ENCODE results near the gene IZUMO1. TPM values are rescaled to one million over a fixed set of nuclear protein-coding genes. Genes with fewer than 3 reads are reported as not detected.

The IZUMO1 gene
- total and polyA plus RNA-seq, 9 of the 15 experiments (the other 6 are each of a cell fraction or from before 2014, with no cell fraction given): 0.14 to 2.1 (median 0.73) TPM

DNA sequence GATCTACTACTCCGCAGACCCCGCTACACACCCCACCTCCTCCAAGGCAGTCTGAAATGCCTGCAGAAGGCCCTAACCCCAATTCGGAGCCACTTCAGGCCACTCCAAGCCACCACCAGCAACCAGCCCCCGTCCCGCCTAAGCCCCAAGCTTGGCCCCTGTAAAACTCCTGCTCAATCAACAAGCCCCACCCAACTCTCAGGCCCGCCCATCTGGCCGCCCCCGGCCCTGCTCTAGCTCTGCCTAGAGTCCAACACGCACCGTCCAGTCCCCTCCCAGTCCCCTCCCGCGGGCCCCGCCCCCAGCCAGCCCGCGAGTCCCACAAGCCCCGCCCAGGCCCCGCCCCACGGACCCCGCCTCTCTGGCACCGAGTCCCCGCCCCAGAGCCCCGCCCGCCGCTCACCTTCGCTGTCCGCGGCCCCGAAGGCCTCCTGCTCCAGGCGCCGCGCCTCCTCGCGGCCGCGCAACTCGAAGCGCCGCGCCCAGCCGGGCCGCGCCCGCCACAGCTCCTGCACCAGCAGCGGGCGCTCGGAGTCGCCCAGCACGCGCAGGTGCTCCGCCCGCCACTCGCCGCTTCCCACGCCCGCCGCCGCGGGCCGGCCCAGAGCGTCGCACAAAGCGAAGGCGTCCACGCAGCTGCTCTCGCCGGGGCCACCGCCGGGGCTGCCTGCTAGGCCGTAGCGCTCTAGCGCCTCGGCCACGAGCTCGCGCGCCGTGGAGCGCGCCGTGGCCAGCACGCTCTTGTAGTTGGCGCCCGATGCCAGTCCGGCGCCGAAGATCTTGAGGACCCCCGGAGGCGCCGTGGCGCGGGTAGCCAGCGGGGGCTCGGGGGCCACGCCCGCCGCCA, 7.9 kb downstream of the IZUMO1 start (continued):
- peak; percentile 63 for TF ChIP-seq ZFX (CRISPR knock-in tag; IDR thresholded peaks at IDR 0.05)
- TF ChIP-seq POLR2H (tag; IDR thresholded peaks at IDR 0.05; ENCODE audit: low read depth): peak; percentile 61; the same call in 1 of the 2 replicates
- TF ChIP-seq RCOR1 (IDR thresholded peaks at IDR 0.05; ENCODE audit: borderline replicate concordance in 1 of 2, low read depth in 2 of 2, low read length in 2 of 2): peak in 1 of 2 experiments; percentile 66; a peak in 2 of 4 replicates
- TF ChIP-seq PHF21A (IDR thresholded peaks at IDR 0.05; ENCODE audit: borderline replicate concordance, low read depth): no peak
- 0 out of 2 replicates have a peak, but pooled peaks have one; percentile 50 for TF ChIP-seq SIN3B (IDR thresholded peaks at IDR 0.05; ENCODE audit: low read depth)
- TF ChIP-seq, protein P1, sequence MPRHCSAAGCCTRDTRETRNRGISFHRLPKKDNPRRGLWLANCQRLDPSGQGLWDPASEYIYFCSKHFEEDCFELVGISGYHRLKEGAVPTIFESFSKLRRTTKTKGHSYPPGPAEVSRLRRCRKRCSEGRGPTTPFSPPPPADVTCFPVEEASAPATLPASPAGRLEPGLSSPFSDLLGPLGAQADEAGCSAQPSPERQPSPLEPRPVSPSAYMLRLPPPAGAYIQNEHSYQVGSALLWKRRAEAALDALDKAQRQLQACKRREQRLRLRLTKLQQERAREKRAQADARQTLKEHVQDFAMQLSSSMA (CRISPR knock-in tag; IDR thresholded peaks at IDR 0.05): no peak
- no peak for TF ChIP-seq ZNF830 (CRISPR knock-in tag; IDR thresholded peaks at IDR 0.05)
- peak; percentile 78; the same call in 1 of the 2 replicates for TF ChIP-seq BHLHE40 (IDR thresholded peaks at IDR 0.05; ENCODE audit: low read length)
- TF ChIP-seq, protein P2, sequence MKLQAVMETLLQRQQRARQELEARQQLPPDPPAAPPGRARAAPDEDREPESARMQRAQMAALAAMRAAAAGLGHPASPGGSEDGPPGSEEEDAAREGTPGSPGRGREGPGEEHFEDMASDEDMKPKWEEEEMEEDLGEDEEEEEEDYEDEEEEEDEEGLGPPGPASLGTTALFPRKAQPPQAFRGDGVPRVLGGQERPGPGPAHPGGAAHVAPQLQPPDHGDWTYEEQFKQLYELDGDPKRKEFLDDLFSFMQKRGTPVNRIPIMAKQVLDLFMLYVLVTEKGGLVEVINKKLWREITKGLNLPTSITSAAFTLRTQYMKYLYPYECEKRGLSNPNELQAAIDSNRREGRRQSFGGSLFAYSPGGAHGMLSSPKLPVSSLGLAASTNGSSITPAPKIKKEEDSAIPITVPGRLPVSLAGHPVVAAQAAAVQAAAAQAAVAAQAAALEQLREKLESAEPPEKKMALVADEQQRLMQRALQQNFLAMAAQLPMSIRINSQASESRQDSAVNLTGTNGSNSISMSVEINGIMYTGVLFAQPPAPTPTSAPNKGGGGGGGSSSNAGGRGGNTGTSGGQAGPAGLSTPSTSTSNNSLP (IDR thresholded peaks at IDR 0.05; ENCODE audit: borderline replicate concordance, low read depth, low read length): no peak
- no peak for TF ChIP-seq FOXA1 (IDR thresholded peaks at IDR 0.05; ENCODE audit: borderline replicate concordance)
- no peak for TF ChIP-seq ZNF644 (tag; IDR thresholded peaks at IDR 0.05; ENCODE audit: low read depth)
- no peak for TF ChIP-seq TSC22D4 (tag; IDR thresholded peaks at IDR 0.05)
- peak; percentile 26 for TF ChIP-seq RBM25 (IDR thresholded peaks at IDR 0.05; ENCODE audit: low read depth, low read length, severe bottlenecking)
- TF ChIP-seq GATA2 (CRISPR knock-in tag; IDR thresholded peaks at IDR 0.05): no peak
- TF ChIP-seq C11orf30 (IDR thresholded peaks at IDR 0.05; ENCODE audit: low read depth): no peak
- TF ChIP-seq TAF9B (IDR thresholded peaks at IDR 0.05; ENCODE audit: partially characterized antibody): no peak
- TF ChIP-seq SOX6 (IDR thresholded peaks at IDR 0.05): peak; percentile 54
- TF ChIP-seq ZC3H11A (IDR thresholded peaks at IDR 0.05; ENCODE audit: low read depth, low read length): no peak
- no peak for TF ChIP-seq CEBPB (tag; IDR thresholded peaks at IDR 0.05)
- TF ChIP-seq POLR3G (IDR thresholded peaks at IDR 0.05; ENCODE audit: extremely low read depth, insufficient read length, insufficient replicate concordance): no peak
- TF ChIP-seq, protein P3, sequence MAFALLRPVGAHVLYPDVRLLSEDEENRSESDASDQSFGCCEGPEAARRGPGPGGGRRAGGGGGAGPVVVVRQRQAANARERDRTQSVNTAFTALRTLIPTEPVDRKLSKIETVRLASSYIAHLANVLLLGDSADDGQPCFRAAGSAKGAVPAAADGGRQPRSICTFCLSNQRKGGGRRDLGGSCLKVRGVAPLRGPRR (CRISPR knock-in tag; IDR thresholded peaks at IDR 0.05): no peak
- TF ChIP-seq PRPF4 (IDR thresholded peaks at IDR 0.05; ENCODE audit: insufficient read depth, low read depth, low read length, poor library complexity, severe bottlenecking): no peak
- no peak for TF ChIP-seq ZNF174 (CRISPR knock-in tag; IDR thresholded peaks at IDR 0.05)
- no peak for TF ChIP-seq RNF2 (IDR thresholded peaks at IDR 0.05)
- no peak for TF ChIP-seq ZNF699 (CRISPR knock-in tag; IDR thresholded peaks at IDR 0.05; ENCODE audit: insufficient replicate concordance)
- TF ChIP-seq ZNF184 (CRISPR knock-in tag; IDR thresholded peaks at IDR 0.05): no peak
- TF ChIP-seq TEAD1 (CRISPR knock-in tag; IDR thresholded peaks at IDR 0.05): peak in 1 of 2 experiments; percentile 60; a peak in 1 of 4 replicates
- TF ChIP-seq PYGO2 (tag; IDR thresholded peaks at IDR 0.05): no peak
